GM12878 (cell line): Measurements from ENCODE around the gene METTL16. TPM values are rescaled to one million over a fixed set of nuclear protein-coding genes. Genes with fewer than 3 reads are reported as not detected.

Source experiments
- ASH2L ChIP-seq: fragments of 300-600, 200-600 bp; sonication (generic); IDR thresholded peaks from 2 replicates; pipeline ENCODE4 v1.6.1; 2017; ENCODE audit warnings: low read depth, mild to moderate bottlenecking, borderline replicate concordance
- CEBPB ChIP-seq, 2 experiments: fragments of 150-350 bp in 1 of 2; IDR thresholded peaks; 2 replicates each; pipeline ENCODE4 v1.6.1; 2012 to 2014; ENCODE audit warnings: low read depth in 2 of 2, low read length in 2 of 2, borderline replicate concordance in 1 of 2, inconsistent platforms in 1 of 2
- CHD2 ChIP-seq: IDR thresholded peaks from 2 replicates; pipeline ENCODE4 v1.6.1; 2011; ENCODE audit warnings: low read depth, low read length, improper control_type of control experiment, borderline replicate concordance
- DPF2 ChIP-seq: fragments of 450-650 bp; IDR thresholded peaks from 2 replicates; pipeline ENCODE4 v1.6.1; 2017; ENCODE audit warnings: mild to moderate bottlenecking
- ETV6 ChIP-seq, 2 experiments: fragments of 450-650 bp in 1 of 2; IDR thresholded peaks in 1 of 2; conservative IDR thresholded peaks in 1 of 2; 2 replicates each; pipeline ENCODE4 v1.6.1; 2014; ENCODE audit warnings: antibody characterized with exemption in 1 of 2, borderline replicate concordance in 1 of 2, low read depth in 1 of 2, mild to moderate bottlenecking in 1 of 2, moderate library complexity in 1 of 2
- EZH2 ChIP-seq: IDR thresholded peaks from 2 replicates; pipeline ENCODE4 v1.6.1; 2012; ENCODE audit warnings: low read depth, mild to moderate bottlenecking, control low read depth, inconsistent platforms, low read length, borderline replicate concordance; ENCODE audit not compliant: control insufficient read depth
- JUNB ChIP-seq: IDR thresholded peaks from 2 replicates; pipeline ENCODE4 v1.6.1; 2016; ENCODE audit warnings: antibody characterized with exemption, mild to moderate bottlenecking
- KAT2A ChIP-seq: conservative IDR thresholded peaks from 2 replicates; pipeline ENCODE4 v1.6.1; 2011; ENCODE audit warnings: low read depth, low read length; ENCODE audit not compliant: control insufficient read depth
- MLLT1 ChIP-seq: fragments of 450-650 bp; IDR thresholded peaks from 2 replicates; pipeline ENCODE4 v1.6.1; 2016; ENCODE audit warnings: mild to moderate bottlenecking
- NR2C1 ChIP-seq: fragments of 450-650 bp; IDR thresholded peaks from 2 replicates; pipeline ENCODE4 v1.6.1; 2017; ENCODE audit warnings: antibody characterized with exemption, mild to moderate bottlenecking, moderate library complexity
- RBBP5 ChIP-seq: fragments of 200-600 bp; sonication (generic); conservative IDR thresholded peaks from 2 replicates; pipeline ENCODE4 v1.6.1; 2016
- RUNX3 ChIP-seq: IDR thresholded peaks from 2 replicates; pipeline ENCODE4 v1.6.1; 2012; ENCODE audit warnings: low read length, inconsistent platforms
- SMC3 ChIP-seq: IDR thresholded peaks from 2 replicates; pipeline ENCODE4 v1.6.1; 2011; ENCODE audit warnings: low read length, improper control_type of control experiment, borderline replicate concordance
- STAT3 ChIP-seq: IDR thresholded peaks from 2 replicates; pipeline ENCODE4 v1.6.1; 2011; ENCODE audit warnings: low read depth, low read length, improper control_type of control experiment
- WRNIP1 ChIP-seq: IDR thresholded peaks from 2 replicates; pipeline ENCODE4 v1.6.1; 2011; ENCODE audit warnings: low read depth, low read length, improper control_type of control experiment, borderline replicate concordance
- ZNF217 ChIP-seq: fragments of 450-650 bp; IDR thresholded peaks from 2 replicates; pipeline ENCODE4 v1.6.1; 2017; ENCODE audit warnings: antibody characterized with exemption, mild to moderate bottlenecking
- ZNF384 ChIP-seq: IDR thresholded peaks from 2 replicates; pipeline ENCODE4 v1.6.1; 2012; ENCODE audit warnings: low read depth, mild to moderate bottlenecking, low read length, improper control_type of control experiment, borderline replicate concordance
- ZNF622 ChIP-seq: fragments of 450-650 bp; IDR thresholded peaks from 2 replicates; pipeline ENCODE4 v1.6.1; 2017; ENCODE audit warnings: mild to moderate bottlenecking, inconsistent platforms
- polyA plus RNA-seq, 11 experiments: library from polyadenylated mRNA; depleted of rRNA in 4 of 11; unstranded in 6 of 11; stranded (reverse) in 5 of 11; fragments of >200 nt; fragmentation: Nextera tagmentation in 4 of 11; fragmentation: Illumina TruSeq in 1 of 11; extraction: Ambion mirVana in 4 of 11; extraction: Trizol in 1 of 11; gene quantifications; 1 replicate in 1 of 11; 2 replicates in 10 of 11; pipeline versions ENCODE4 v1.2.1 to v1.2.3, GENCODE V29; 2011 to 2016; ENCODE audit warnings: inconsistent platforms in 2 of 11, missing spikeins in 2 of 11, low read depth in 1 of 11
- total RNA-seq, 4 experiments: library from RNA; depleted of rRNA in 3 of 4; stranded (reverse); fragments of >200 nt in 3 of 4; fragmentation: Illumina TruSeq in 1 of 4; extraction: Trizol in 1 of 4; gene quantifications; 2 replicates each; pipeline versions ENCODE4 v1.2.1 to v1.2.3, GENCODE V29; 2013 to 2021
- TF ChIP-seq, protein P1 (sequence below): IDR thresholded peaks from 2 replicates; pipeline ENCODE4 v1.6.1; 2011; ENCODE audit warnings: borderline replicate concordance, low read depth, mild to moderate bottlenecking, moderate library complexity, low read length; ENCODE audit not compliant: insufficient read depth, poor library complexity, severe bottlenecking
- TF ChIP-seq, protein P2 (sequence below): fragments of 450-650 bp; IDR thresholded peaks from 2 replicates; pipeline ENCODE4 v1.6.1; 2017; ENCODE audit warnings: mild to moderate bottlenecking, low read depth, inconsistent platforms; ENCODE audit not compliant: poor library complexity, severe bottlenecking
- TF ChIP-seq, protein P3 (sequence below): fragments of 450-650 bp; formaldehyde crosslinking; IDR thresholded peaks from 2 replicates; pipeline ENCODE4 v1.5.0; 2022; ENCODE audit warnings: mild to moderate bottlenecking, missing genetic modification characterization

METTL16 gene
- total and polyA plus RNA-seq, 10 of the 15 experiments (the other 5 are each of a cell fraction or from before 2014, with no cell fraction given) = 15.6 to 34.3 (median 23.7) TPM

GRCh38 chr17:2511462-2512369 is at the start of gene METTL16 (continued):
- TF ChIP-seq ZNF217 (no peak), JUNB (no peak), ZNF384 (no peak), NR2C1 (no peak), RBBP5 (no peak; the same call in 1 of the 2 replicates), KAT2A (no peak), DPF2 (no peak), SMC3 (no peak), ETV6 (conservative IDR thresholded peaks at IDR 0.05 in 1 of 2, IDR thresholded peaks at IDR 0.05 in 1 of 2; ENCODE audit: borderline replicate concordance in 1 of 2, low read depth in 1 of 2) (no peak), RUNX3 (peak; percentile 43), ASH2L (no peak), CHD2 (peak; percentile 98), WRNIP1 (no peak), ZNF622 (no peak), EZH2 (no peak), CEBPB (IDR thresholded peaks at IDR 0.05; ENCODE audit: borderline replicate concordance in 1 of 2, low read depth in 2 of 2, low read length in 2 of 2) (no peak), STAT3 (no peak), MLLT1 (peak; percentile 46; the same call in 1 of the 2 replicates)
- TF ChIP-seq, protein P1, sequence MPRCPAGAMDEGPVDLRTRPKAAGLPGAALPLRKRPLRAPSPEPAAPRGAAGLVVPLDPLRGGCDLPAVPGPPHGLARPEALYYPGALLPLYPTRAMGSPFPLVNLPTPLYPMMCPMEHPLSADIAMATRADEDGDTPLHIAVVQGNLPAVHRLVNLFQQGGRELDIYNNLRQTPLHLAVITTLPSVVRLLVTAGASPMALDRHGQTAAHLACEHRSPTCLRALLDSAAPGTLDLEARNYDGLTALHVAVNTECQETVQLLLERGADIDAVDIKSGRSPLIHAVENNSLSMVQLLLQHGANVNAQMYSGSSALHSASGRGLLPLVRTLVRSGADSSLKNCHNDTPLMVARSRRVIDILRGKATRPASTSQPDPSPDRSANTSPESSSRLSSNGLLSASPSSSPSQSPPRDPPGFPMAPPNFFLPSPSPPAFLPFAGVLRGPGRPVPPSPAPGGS = no peak
- TF ChIP-seq, protein P2, sequence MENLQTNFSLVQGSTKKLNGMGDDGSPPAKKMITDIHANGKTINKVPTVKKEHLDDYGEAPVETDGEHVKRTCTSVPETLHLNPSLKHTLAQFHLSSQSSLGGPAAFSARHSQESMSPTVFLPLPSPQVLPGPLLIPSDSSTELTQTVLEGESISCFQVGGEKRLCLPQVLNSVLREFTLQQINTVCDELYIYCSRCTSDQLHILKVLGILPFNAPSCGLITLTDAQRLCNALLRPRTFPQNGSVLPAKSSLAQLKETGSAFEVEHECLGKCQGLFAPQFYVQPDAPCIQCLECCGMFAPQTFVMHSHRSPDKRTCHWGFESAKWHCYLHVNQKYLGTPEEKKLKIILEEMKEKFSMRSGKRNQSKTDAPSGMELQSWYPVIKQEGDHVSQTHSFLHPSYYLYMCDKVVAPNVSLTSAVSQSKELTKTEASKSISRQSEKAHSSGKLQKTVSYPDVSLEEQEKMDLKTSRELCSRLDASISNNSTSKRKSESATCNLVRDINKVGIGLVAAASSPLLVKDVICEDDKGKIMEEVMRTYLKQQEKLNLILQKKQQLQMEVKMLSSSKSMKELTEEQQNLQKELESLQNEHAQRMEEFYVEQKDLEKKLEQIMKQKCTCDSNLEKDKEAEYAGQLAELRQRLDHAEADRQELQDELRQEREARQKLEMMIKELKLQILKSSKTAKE = peak; percentile 35
- TF ChIP-seq, protein P3, sequence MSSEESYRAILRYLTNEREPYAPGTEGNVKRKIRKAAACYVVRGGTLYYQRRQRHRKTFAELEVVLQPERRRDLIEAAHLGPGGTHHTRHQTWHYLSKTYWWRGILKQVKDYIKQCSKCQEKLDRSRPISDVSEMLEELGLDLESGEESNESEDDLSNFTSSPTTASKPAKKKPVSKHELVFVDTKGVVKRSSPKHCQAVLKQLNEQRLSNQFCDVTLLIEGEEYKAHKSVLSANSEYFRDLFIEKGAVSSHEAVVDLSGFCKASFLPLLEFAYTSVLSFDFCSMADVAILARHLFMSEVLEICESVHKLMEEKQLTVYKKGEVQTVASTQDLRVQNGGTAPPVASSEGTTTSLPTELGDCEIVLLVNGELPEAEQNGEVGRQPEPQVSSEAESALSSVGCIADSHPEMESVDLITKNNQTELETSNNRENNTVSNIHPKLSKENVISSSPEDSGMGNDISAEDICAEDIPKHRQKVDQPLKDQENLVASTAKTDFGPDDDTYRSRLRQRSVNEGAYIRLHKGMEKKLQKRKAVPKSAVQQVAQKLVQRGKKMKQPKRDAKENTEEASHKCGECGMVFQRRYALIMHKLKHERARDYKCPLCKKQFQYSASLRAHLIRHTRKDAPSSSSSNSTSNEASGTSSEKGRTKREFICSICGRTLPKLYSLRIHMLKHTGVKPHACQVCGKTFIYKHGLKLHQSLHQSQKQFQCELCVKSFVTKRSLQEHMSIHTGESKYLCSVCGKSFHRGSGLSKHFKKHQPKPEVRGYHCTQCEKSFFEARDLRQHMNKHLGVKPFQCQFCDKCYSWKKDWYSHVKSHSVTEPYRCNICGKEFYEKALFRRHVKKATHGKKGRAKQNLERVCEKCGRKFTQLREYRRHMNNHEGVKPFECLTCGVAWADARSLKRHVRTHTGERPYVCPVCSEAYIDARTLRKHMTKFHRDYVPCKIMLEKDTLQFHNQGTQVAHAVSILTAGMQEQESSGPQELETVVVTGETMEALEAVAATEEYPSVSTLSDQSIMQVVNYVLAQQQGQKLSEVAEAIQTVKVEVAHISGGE (CRISPR knock-in tag) = no peak
